Endodermal cell (in vitro differentiated cells): ENCODE measurements around the gene ZNF253. TPM values are rescaled to one million over a fixed set of nuclear protein-coding genes. Genes with fewer than 3 reads are reported as not detected.
"Not testable (repeated sequence)": the region's sequence is repeated elsewhere in the genome, so short reads cannot be mapped to it uniquely, and the experiment has no call there.

Experiments used
- DNase-seq: peaks from one replicate; pipeline ENCODE4 v3.0.0-alpha.2; 2017
- H3K27ac ChIP-seq: 2 replicates; pipeline ENCODE4 v1.5.1; 2013; ENCODE audit warnings: mild to moderate bottlenecking, low read depth, low read length, moderate library complexity
- H3K27me3 ChIP-seq: 2 replicates; pipeline ENCODE4 v1.6.1; 2013; ENCODE audit warnings: mild to moderate bottlenecking, low read length, moderate library complexity; ENCODE audit not compliant: insufficient read depth, control insufficient read depth, poor library complexity, severe bottlenecking
- H3K36me3 ChIP-seq: 2 replicates; pipeline ENCODE4 v1.7.0; 2013; ENCODE audit warnings: mild to moderate bottlenecking, low read length, moderate library complexity; ENCODE audit not compliant: control insufficient read depth, insufficient read depth
- H3K4me1 ChIP-seq: one replicate; pipeline ENCODE4 v1.7.0; 2013; ENCODE audit warnings: low read length; ENCODE audit not compliant: control insufficient read depth, insufficient read depth
- H3K4me3 ChIP-seq: 2 replicates; pipeline ENCODE4 v1.5.1; 2013; ENCODE audit warnings: mild to moderate bottlenecking, low read length, moderate library complexity
- H3K9ac ChIP-seq: 2 replicates; pipeline ENCODE4 v1.6.1; 2013; ENCODE audit warnings: mild to moderate bottlenecking, low read length, moderate library complexity; ENCODE audit not compliant: poor library complexity, severe bottlenecking; ENCODE audit errors: extremely low read depth
- H3K9me3 ChIP-seq: 2 replicates; pipeline ENCODE4 v1.6.1; 2013; ENCODE audit warnings: mild to moderate bottlenecking, low read length, moderate library complexity; ENCODE audit not compliant: control insufficient read depth
- H3K27ac Mint-ChIP-seq: 2 replicates; pipeline ENCODE4 v1.8.0; 2020; ENCODE audit warnings: mixed read lengths
- H3K27me3 Mint-ChIP-seq: 2 replicates; pipeline ENCODE4 v1.8.0; 2021; ENCODE audit warnings: mild to moderate bottlenecking, mixed read lengths; ENCODE audit not compliant: insufficient read depth
- H3K36me3 Mint-ChIP-seq: 2 replicates; pipeline ENCODE4 v1.8.0; 2020; ENCODE audit warnings: low read depth, mixed read lengths
- H3K4me1 Mint-ChIP-seq: 2 replicates; pipeline ENCODE4 v1.8.0; 2020; ENCODE audit warnings: mixed read lengths
- H3K4me3 Mint-ChIP-seq: 2 replicates; pipeline ENCODE4 v1.8.0; 2020; ENCODE audit warnings: mild to moderate bottlenecking, moderate library complexity, mixed read lengths
- H3K9me3 Mint-ChIP-seq: 2 replicates; pipeline ENCODE4 v1.8.0; 2020; ENCODE audit warnings: mild to moderate bottlenecking, mixed read lengths
- CTCF ChIP-seq: fragments of 200-600 bp; sonication (generic); conservative IDR thresholded peaks from 2 replicates; pipeline ENCODE4 v1.5.0; 2021; ENCODE audit warnings: antibody characterized with exemption, mild to moderate bottlenecking
- whole genome bisulfite sequencing, 2 experiments: methylation state at CpG; one replicate each; pipeline versions ENCODE4 v1.1.5 to v1.1.7; 2013; ENCODE audit warnings: missing lambda C conversion rate in 2 of 2, mixed read lengths in 1 of 2; ENCODE audit not compliant: insufficient coverage in 1 of 2, insufficient read length in 1 of 2; 5-methylcytosine and 5-hydroxymethylcytosine counted together
- total RNA-seq, 2 donors: library from RNA; stranded (reverse); fragmentation: NEBNext Ultra II Directional in 1 of 2; extraction: Animal tissue kit (Norgen Biotek cat#: 25700) in 1 of 2; gene quantifications; 2 replicates in 1 of 2; 3 replicates in 1 of 2; pipeline ENCODE4 v1.2.1, GENCODE V29; 2021

Gene ZNF253
- total RNA-seq, 2 donors from 2014 or later: 44.4 to 51.9 TPM

DNA sequence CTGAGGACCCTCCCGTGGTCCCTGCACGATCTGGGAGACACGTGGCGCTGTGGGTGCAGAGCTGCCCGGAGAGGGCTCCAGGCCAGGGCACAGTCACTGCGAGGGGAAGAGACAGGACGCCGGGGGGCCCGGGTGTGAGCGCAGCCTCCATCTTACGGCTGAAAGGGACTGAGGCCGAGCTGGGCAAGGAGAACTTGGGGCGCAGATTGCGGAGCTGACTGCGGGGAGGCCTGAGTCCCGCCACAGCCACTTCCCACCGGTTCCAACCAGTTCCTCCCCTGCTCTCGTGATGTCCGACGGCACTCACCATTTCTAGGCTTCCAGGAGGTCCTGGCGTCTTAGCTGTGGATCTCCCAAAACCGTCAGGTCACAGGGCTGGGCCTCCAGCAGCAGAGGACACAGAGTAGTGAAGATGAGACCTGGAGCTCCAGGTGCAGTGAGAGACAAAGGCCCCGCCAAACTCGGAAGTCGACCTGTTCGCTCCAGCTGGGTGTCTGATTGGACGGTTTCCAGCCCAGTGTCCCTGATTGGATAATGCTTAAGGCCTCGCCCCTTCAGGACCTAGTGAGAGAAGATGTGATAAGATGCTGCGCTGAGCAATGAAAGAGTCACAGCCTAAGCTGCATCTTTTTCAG is 4.8 kb upstream of the ZNF253 start:
- Histone ChIP-seq H3K36me3 (no peaks in the 10 kb centered on the region), H3K4me1 (no peaks in the 10 kb centered on the region), H3K27me3 (no peaks in the 10 kb centered on the region), H3K9me3 (peaks cover 7% of the 10 kb centered on the region), H3K4me3 (no peak overlapping the region), H3K27ac (no peak overlapping the region), H3K9ac (no peak overlapping the region)
- H3K36me3 Mint-ChIP-seq: peaks cover 20% of the 10 kb centered on the region
- no peaks in the 10 kb centered on the region for H3K9me3 Mint-ChIP-seq
- H3K27ac Mint-ChIP-seq: peak overlapping the region; percentile 90
- peak overlapping the region; percentile 78 for H3K4me3 Mint-ChIP-seq
- no peaks in the 10 kb centered on the region for H3K4me1 Mint-ChIP-seq
- DNase-seq: peak; percentile 92
- H3K27me3 Mint-ChIP-seq: no peaks in the 10 kb centered on the region
- no peak for TF ChIP-seq CTCF
- WGBS, 2 experiments: 87% methylated on average over 29 of the region's 29 CpGs

GRCh38 chr19:19866611-19867248 is 1.0 kb downstream of the ZNF253 start:
- peak; percentile 92 for DNase-seq
- peaks cover 43% of the 10 kb centered on the region for H3K9me3 ChIP-seq
- Mint-ChIP-seq H3K27me3 (no peaks in the 10 kb centered on the region), H3K27ac (peak overlapping the region; percentile 100), H3K9me3 (no peaks in the 10 kb centered on the region), H3K4me1 (peaks cover 17% of the 10 kb centered on the region), H3K4me3 (peak overlapping the region; percentile 100), H3K36me3 (peaks cover 21% of the 10 kb centered on the region)
- TF ChIP-seq CTCF: no peak
- 9 to 40% methylated on average over 17 to 23 of the region's 23 CpGs for WGBS, 2 experiments
- no peaks in the 10 kb centered on the region for H3K27me3 ChIP-seq
- H3K36me3 ChIP-seq: peaks cover 32% of the 10 kb centered on the region
- peak overlapping the region; percentile 98 for H3K4me3 ChIP-seq
- peak overlapping the region; percentile 99 for H3K27ac ChIP-seq
- H3K9ac ChIP-seq: peak overlapping the region; percentile 99
- no peaks in the 10 kb centered on the region for H3K4me1 ChIP-seq

DNA sequence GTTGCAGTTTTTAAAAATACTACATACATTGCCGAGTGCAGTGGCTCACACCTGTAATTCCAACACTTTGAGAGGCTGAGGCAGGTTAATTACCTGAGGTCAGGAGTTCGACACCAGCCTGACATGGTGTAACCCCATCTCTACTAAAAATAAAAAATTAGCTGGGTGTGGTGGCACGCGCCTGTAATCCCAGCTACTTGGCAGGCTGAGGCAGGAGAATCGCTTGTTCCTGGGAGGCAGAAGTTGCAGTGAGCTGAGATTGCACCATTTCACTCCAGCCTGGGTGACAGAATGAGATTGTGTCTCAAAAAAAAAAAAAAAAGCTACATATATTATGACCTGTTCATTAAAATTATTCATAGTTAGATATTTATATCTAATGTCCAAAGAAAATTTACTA is 4.4 kb downstream of the ZNF253 start:
- H3K9ac ChIP-seq, H3K27me3 Mint-ChIP-seq, H3K4me3 ChIP-seq, H3K27ac Mint-ChIP-seq, H3K9me3 Mint-ChIP-seq, H3K27me3 ChIP-seq, H3K27ac ChIP-seq, H3K4me1 ChIP-seq, H3K4me3 Mint-ChIP-seq, DNase-seq: not testable (repeated sequence)
- 76 to 83% methylated on average over 2 to 5 of the region's 5 CpGs for WGBS, 2 experiments
- Mint-ChIP-seq H3K36me3 (peaks cover 49% of the 10 kb centered on the region), H3K4me1 (peaks cover 17% of the 10 kb centered on the region)
- Histone ChIP-seq H3K9me3 (peaks cover 65% of the 10 kb centered on the region), H3K36me3 (peaks cover 57% of the 10 kb centered on the region)
